Calu3 (cell line): ENCODE data around the gene CHD1L. TPM values are rescaled to one million over a fixed set of nuclear protein-coding genes. Genes with fewer than 3 reads are reported as not detected.
"Not testable (repeated sequence)": the region's sequence is repeated elsewhere in the genome, so short reads cannot be mapped to it uniquely, and the experiment has no call there.

Source experiments
- BruUV-seq: library from RNA; stranded (reverse); fragments of 400-500 nt; replicated peaks from 2 replicates; lab custom pipeline; 2021; lab: Mats Ljungman, UMichigan
- CTCF ChIA-PET: fragments of 300-600 bp; sonication (Branson Sonifier 250); formaldehyde crosslinking; loops from one replicate; lab custom pipeline; 2022; ENCODE audit warnings: antibody characterized with exemption; lab: Charles Lee
- DNase-seq: peaks from one replicate; pipeline ENCODE4 v3.0.0; 2022
- H3K27ac Mint-ChIP-seq: one replicate; pipeline ENCODE4 v1.8.0; 2022; ENCODE audit warnings: mixed read lengths; ENCODE audit not compliant: unreplicated experiment
- H3K27me3 Mint-ChIP-seq: one replicate; pipeline ENCODE4 v1.8.0; 2022; ENCODE audit warnings: mixed read lengths; ENCODE audit not compliant: unreplicated experiment
- H3K36me3 Mint-ChIP-seq: one replicate; pipeline ENCODE4 v1.8.0; 2022; ENCODE audit warnings: mild to moderate bottlenecking, moderate library complexity, mixed read lengths; ENCODE audit not compliant: insufficient read depth, unreplicated experiment
- H3K4me1 Mint-ChIP-seq: one replicate; pipeline ENCODE4 v1.8.0; 2022; ENCODE audit warnings: mild to moderate bottlenecking, low read depth, mixed read lengths; ENCODE audit not compliant: unreplicated experiment
- H3K4me3 Mint-ChIP-seq: one replicate; pipeline ENCODE4 v1.8.0; 2022; ENCODE audit warnings: mild to moderate bottlenecking, low read depth, moderate library complexity, mixed read lengths; ENCODE audit not compliant: unreplicated experiment
- H3K9me3 Mint-ChIP-seq: one replicate; pipeline ENCODE4 v1.8.0; 2022; ENCODE audit warnings: low read depth, mixed read lengths; ENCODE audit not compliant: unreplicated experiment
- intact Hi-C: fragments of 100-400 bp; cut with micrococcal nuclease; formaldehyde crosslinking; loops from one replicate; pipeline ENCODE4 v1.10.0; 2022; ENCODE audit not compliant: unreplicated experiment
- total RNA-seq: library from RNA; stranded (reverse); gene quantifications from 2 replicates; pipeline ENCODE4 v1.2.3, GENCODE V29; 2022
- TF ChIP-seq, protein P1 (sequence below): fragments of 200-600 bp; IDR thresholded peaks from one replicate; pipeline ENCODE4 v1.8.0; 2022; ENCODE audit warnings: antibody characterized with exemption; ENCODE audit not compliant: unreplicated experiment

Gene CHD1L
- total RNA-seq, 1 experiment from 2014 or later, result 34.2 TPM

DNA sequence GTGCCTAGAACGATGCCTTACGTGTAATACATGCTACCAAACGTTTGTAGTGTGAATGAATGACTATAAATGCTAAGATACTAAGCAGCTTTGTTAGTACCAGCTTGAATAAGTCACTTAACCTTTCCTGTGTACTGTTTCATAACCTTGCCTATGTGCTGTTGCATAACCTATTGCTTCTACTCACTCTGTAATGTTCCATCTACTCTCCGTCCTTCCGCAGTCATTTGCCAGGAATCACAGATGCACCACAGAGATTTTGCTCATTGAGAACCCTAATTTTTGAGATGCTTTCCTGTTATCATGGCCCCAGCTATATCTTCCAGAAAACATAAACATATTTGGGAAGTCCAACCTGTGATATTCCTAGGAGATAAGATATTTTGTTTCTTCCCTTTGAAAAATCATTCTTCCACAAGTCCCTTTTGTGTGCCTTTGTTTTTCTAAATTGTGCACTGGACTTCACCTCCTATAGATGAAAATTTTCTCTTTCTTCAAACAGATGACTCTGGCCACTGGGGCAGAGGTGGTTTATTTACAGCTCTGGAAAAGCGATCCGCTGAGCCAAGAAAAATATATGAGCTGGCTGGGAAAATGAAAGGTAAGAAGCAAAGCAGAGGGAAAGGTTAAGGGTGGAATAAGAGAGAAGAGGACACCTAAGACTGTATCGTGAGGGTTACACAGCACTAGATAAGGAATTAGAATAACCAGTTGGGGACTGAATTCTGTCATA is 44.8 kb downstream of the CHD1L start:
- TF ChIP-seq, protein P1, sequence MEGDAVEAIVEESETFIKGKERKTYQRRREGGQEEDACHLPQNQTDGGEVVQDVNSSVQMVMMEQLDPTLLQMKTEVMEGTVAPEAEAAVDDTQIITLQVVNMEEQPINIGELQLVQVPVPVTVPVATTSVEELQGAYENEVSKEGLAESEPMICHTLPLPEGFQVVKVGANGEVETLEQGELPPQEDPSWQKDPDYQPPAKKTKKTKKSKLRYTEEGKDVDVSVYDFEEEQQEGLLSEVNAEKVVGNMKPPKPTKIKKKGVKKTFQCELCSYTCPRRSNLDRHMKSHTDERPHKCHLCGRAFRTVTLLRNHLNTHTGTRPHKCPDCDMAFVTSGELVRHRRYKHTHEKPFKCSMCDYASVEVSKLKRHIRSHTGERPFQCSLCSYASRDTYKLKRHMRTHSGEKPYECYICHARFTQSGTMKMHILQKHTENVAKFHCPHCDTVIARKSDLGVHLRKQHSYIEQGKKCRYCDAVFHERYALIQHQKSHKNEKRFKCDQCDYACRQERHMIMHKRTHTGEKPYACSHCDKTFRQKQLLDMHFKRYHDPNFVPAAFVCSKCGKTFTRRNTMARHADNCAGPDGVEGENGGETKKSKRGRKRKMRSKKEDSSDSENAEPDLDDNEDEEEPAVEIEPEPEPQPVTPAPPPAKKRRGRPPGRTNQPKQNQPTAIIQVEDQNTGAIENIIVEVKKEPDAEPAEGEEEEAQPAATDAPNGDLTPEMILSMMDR, result no peak
- Mint-ChIP-seq H3K27ac (no peak overlapping the region), H3K4me1 (no peaks in the 10 kb centered on the region), H3K36me3 (peaks cover 1% of the 10 kb centered on the region), H3K27me3 (no peaks in the 10 kb centered on the region), H3K9me3 (no peaks in the 10 kb centered on the region), H3K4me3 (no peak overlapping the region)
- no TSS peak for BruUV-seq
- CTCF ChIA-PET, result no interaction called here
- DNase-seq, result no peak
- intact Hi-C loops, result no loop called here

DNA sequence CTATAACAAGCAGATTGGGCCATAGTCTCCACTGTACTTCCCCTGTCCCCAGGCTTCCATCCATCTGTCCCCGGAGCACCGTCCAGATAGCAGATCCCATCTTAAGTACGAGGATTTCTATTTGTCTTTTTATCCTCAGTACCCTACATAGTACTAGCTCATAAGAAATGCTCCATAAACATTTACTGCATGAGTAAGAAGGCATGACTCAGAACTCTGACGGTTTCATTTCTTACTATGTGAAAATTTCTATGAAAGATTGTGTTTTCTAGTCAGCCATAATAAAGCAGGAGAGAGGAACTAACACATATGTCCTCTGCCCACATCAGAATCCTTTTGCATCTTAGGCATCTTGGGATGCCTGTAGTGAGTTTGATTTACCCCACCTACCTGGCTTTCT is 49.5 kb downstream of the CHD1L start:
- H3K27me3 Mint-ChIP-seq, result no peaks in the 10 kb centered on the region
- TF ChIP-seq, protein P1, result no peak
- no peak overlapping the region for H3K27ac Mint-ChIP-seq
- no peak for DNase-seq
- CTCF ChIA-PET, result no interaction called here
- no TSS peak for BruUV-seq
- peaks cover 3% of the 10 kb centered on the region for H3K9me3 Mint-ChIP-seq
- intact Hi-C loops, result no loop called here
- no peak overlapping the region for H3K4me3 Mint-ChIP-seq
- H3K4me1 Mint-ChIP-seq, result no peaks in the 10 kb centered on the region
- H3K36me3 Mint-ChIP-seq, result peaks cover 23% of the 10 kb centered on the region

DNA sequence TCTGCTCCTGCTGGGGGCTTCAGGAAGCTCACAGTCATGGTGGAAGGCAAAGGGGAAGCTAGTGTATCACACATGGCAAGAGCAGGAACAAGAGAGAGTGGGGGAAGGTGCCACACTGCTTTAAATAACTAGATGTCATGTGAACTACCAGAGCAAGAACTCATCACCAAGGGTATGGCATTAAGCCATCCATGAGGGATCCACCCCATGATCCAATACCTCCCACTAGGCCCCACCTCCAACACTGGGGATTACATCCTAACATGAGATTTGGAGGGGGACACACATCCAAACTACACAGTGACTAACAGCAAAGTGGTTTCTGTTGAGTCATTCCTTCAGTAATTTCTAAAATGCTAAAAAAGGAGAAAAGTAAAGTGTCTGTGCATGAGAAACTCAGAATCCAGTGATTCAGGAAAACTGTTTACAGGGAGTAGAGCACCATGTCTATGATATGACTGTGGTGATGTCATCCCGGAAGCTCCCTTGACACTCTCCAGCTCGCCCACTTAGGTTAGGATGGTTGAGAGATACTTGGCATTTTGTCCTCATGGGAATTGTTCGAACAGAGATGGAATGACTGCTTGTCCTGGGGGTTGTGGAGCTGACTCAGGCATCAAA is 50.3 kb downstream of the CHD1L start:
- no peak for DNase-seq
- H3K9me3 Mint-ChIP-seq, result peaks cover 6% of the 10 kb centered on the region
- intact Hi-C loops, result no loop called here
- no TSS peak for BruUV-seq
- no peak overlapping the region for H3K27ac Mint-ChIP-seq
- H3K36me3 Mint-ChIP-seq, result peaks cover 23% of the 10 kb centered on the region
- H3K4me3 Mint-ChIP-seq, result no peak overlapping the region
- H3K27me3 Mint-ChIP-seq, result no peaks in the 10 kb centered on the region
- H3K4me1 Mint-ChIP-seq, result no peaks in the 10 kb centered on the region
- TF ChIP-seq, protein P1, result no peak
- CTCF ChIA-PET, result no interaction called here

DNA sequence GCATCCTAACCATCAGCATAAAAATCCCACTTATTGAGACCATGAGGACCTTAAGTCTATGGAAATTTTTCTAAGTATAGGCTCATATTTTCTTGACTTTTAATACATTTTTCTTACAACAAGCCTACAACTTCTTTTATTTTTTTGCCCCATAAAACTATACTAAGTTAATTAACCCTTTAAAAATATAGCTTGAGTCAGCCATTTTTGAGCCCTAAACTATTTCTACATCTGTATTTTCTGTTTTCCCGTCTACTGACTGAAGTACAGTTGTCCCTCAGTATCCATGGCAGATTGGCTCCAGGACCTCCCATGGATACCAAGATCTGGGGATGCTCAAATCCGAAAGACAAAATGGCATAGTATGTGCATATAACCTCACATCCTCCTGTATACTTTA is 55.0 kb downstream of the CHD1L start:
- no peaks in the 10 kb centered on the region for H3K27me3 Mint-ChIP-seq
- no peak for DNase-seq
- peaks cover 20% of the 10 kb centered on the region for H3K36me3 Mint-ChIP-seq
- no peak overlapping the region for H3K4me3 Mint-ChIP-seq
- intact Hi-C loops, result no loop called here
- TF ChIP-seq, protein P1, result no peak
- H3K27ac Mint-ChIP-seq, result no peak overlapping the region
- no peaks in the 10 kb centered on the region for H3K4me1 Mint-ChIP-seq
- CTCF ChIA-PET, result no interaction called here
- peaks cover 16% of the 10 kb centered on the region for H3K9me3 Mint-ChIP-seq
- BruUV-seq, result no TSS peak

DNA sequence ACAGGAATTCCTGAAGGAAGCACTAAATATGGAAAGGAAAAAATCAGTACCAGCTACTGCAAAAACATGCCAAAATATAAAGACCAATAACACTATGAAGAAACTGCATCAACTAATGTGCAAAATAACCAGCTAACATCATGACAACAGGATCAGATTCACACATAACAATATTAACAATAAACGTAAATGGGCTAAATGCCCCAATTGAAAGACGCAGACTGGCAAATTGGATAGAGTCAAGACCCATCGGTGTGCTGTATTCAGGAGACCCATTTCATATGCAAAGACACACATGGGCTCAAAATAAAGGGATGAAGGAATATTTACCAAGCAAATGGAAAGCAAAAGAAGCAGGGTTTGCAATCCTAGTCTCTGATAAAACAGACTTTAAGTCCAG is 63.3 kb downstream of the CHD1L start:
- intact Hi-C loops, result loop anchor here (10.0 kb wide), 1 partner anchor 79 kb away; no protein-coding TSS in a partner anchor
- BruUV-seq, H3K27me3 Mint-ChIP-seq, H3K36me3 Mint-ChIP-seq, DNase-seq, H3K27ac Mint-ChIP-seq, H3K4me3 Mint-ChIP-seq, H3K4me1 Mint-ChIP-seq, CTCF ChIA-PET: not testable (repeated sequence)
- H3K9me3 Mint-ChIP-seq, result peaks cover 23% of the 10 kb centered on the region
